ENCODE data around the gene TAS2R42.

DNA sequence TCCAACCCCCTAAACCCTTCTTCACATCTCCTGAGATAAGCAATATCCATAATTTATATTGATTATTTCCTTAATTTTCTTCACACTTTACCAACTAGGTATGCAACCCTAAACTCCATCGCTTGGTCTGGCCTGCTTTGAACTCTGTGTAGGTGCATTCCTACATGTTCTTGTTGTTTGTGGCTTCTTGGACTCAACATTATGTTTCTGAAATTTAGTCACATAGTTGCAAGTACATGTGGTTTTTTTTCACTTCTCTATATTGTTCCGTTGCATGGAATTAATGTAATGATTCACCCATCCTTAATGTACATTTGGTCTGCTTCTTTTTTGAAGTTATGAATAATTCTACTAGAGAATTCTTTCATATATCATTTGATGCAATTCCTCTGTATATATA, 50.7 kb downstream of the TAS2R42 start:
- TF ChIP-seq, protein P1, sequence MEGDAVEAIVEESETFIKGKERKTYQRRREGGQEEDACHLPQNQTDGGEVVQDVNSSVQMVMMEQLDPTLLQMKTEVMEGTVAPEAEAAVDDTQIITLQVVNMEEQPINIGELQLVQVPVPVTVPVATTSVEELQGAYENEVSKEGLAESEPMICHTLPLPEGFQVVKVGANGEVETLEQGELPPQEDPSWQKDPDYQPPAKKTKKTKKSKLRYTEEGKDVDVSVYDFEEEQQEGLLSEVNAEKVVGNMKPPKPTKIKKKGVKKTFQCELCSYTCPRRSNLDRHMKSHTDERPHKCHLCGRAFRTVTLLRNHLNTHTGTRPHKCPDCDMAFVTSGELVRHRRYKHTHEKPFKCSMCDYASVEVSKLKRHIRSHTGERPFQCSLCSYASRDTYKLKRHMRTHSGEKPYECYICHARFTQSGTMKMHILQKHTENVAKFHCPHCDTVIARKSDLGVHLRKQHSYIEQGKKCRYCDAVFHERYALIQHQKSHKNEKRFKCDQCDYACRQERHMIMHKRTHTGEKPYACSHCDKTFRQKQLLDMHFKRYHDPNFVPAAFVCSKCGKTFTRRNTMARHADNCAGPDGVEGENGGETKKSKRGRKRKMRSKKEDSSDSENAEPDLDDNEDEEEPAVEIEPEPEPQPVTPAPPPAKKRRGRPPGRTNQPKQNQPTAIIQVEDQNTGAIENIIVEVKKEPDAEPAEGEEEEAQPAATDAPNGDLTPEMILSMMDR (IDR thresholded peaks at IDR 0.05) = no peak
- TF ChIP-seq POLR2A (IDR thresholded peaks at IDR 0.05) (no peak), EP300 (IDR thresholded peaks at IDR 0.05; ENCODE audit: low read depth) (no peak)

Measured in transverse colon (tissue), 3 donors.